Measurements from ENCODE around the gene CTDSPL. TPM values are rescaled to one million over a fixed set of nuclear protein-coding genes. Genes with fewer than 3 reads are reported as not detected.

Gene CTDSPL
- total RNA-seq, 2 donors from 2014 or later = 27.8 to 30.7 TPM

DNA sequence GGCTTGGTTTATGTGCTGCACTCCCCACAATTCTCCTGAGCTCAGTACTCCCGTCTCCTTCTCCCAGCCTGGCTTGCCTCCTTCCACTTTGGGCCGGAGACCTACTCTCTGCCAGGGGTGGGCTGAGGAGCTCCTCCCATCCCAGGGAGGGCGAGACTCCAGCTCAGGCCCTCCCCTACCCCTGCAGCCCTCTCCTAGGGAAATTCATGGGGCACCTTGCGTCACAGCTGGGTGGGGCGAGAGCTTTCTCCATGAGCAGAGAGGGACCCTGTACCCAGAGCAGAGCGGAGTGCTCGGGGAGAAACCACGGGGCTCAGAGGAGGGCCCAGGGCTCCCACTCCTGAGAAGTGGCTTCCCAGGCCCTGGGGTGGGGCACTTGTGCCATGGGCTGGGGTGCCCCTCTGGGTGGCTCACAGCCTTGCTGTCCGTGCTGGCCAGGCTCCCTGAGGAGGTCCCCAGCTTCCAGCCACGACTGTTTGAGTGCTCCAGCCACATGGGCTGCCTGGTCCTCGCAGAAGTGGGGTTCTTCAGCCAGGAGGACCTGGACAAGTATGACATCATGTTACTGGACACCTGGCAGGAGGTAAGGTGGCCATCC, 142.2 kb downstream of the CTDSPL start:
- H3K4me3 Mint-ChIP-seq = no peak overlapping the region

DNA sequence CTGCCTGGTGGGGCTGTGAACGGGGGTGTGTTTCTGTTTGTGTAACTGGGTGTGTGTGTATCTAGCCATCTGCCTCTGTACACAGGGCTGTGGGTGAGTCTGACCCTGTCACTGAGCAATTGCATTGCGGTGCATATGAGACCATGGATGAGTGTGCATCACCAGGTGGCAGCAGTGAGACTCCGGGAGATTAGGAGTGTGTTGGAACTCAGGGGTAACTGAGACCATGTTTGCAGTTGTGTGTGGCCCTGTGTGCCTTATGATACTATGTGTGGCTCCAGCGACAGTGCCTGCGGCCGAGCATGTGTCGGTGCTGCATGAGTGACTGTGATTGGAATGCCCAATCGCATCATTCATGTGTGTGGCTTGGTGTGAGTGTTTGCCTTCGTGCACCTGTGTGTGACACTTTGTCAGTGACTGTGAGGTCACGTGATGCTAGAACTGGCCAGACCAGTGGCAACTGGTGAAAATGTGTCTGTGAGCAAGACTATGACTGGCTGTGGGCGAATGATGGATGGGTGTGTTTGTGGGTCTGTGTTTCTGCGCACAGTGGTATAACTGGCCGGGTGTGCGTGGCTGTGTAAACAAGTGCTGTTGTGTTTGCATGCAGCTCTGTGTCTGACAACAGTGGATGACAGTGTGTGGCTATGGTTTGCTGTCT, 142.9 kb downstream of the CTDSPL start:
- Mint-ChIP-seq H3K27ac (peak overlapping the region; percentile 5), H3K27me3 (ENCODE audit: insufficient read depth) (no peaks in the 10 kb centered on the region), H3K4me1 (peaks cover 8% of the 10 kb centered on the region), H3K9me3 (no peaks in the 10 kb centered on the region), H3K36me3 (ENCODE audit: low read depth) (peaks cover 36% of the 10 kb centered on the region), H3K4me3 (no peak overlapping the region)
- H3K27me3 ChIP-seq (ENCODE audit: control insufficient read depth, insufficient read depth, low read length, poor library complexity, severe bottlenecking) = no peaks in the 10 kb centered on the region
- 82 to 83% methylated on average over 9 to 14 of the region's 14 CpGs for WGBS, 2 experiments (ENCODE audit: insufficient coverage in 1 of 2, insufficient read length in 1 of 2)
- H3K27ac ChIP-seq (ENCODE audit: low read depth, low read length) = no peak overlapping the region
- H3K9me3 ChIP-seq (ENCODE audit: control insufficient read depth, low read length) = no peaks in the 10 kb centered on the region
- peak; percentile 88 for DNase-seq
- no peak overlapping the region for H3K4me3 ChIP-seq (ENCODE audit: low read length)
- H3K4me1 ChIP-seq (ENCODE audit: control insufficient read depth, insufficient read depth, low read length) = no peaks in the 10 kb centered on the region
- no peak overlapping the region for H3K9ac ChIP-seq (ENCODE audit: extremely low read depth, low read length, poor library complexity, severe bottlenecking)
- TF ChIP-seq, protein P1, sequence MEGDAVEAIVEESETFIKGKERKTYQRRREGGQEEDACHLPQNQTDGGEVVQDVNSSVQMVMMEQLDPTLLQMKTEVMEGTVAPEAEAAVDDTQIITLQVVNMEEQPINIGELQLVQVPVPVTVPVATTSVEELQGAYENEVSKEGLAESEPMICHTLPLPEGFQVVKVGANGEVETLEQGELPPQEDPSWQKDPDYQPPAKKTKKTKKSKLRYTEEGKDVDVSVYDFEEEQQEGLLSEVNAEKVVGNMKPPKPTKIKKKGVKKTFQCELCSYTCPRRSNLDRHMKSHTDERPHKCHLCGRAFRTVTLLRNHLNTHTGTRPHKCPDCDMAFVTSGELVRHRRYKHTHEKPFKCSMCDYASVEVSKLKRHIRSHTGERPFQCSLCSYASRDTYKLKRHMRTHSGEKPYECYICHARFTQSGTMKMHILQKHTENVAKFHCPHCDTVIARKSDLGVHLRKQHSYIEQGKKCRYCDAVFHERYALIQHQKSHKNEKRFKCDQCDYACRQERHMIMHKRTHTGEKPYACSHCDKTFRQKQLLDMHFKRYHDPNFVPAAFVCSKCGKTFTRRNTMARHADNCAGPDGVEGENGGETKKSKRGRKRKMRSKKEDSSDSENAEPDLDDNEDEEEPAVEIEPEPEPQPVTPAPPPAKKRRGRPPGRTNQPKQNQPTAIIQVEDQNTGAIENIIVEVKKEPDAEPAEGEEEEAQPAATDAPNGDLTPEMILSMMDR (conservative IDR thresholded peaks at IDR 0.05) = peak; percentile 76
- no peaks in the 10 kb centered on the region for H3K36me3 ChIP-seq (ENCODE audit: control insufficient read depth, insufficient read depth, low read length)

More for the DNA sequence above, 142.2 kb downstream of the CTDSPL start:
- H3K36me3 ChIP-seq (ENCODE audit: control insufficient read depth, insufficient read depth, low read length) = no peaks in the 10 kb centered on the region
- no peaks in the 10 kb centered on the region for H3K4me1 ChIP-seq (ENCODE audit: control insufficient read depth, insufficient read depth, low read length)
- DNase-seq = no peak
- Mint-ChIP-seq H3K27me3 (ENCODE audit: insufficient read depth) (no peaks in the 10 kb centered on the region), H3K9me3 (no peaks in the 10 kb centered on the region), H3K27ac (peak overlapping the region; percentile 5), H3K36me3 (ENCODE audit: low read depth) (peaks cover 37% of the 10 kb centered on the region), H3K4me1 (peaks cover 8% of the 10 kb centered on the region)
- 69 to 80% methylated on average over 4 to 11 of the region's 11 CpGs for WGBS, 2 experiments (ENCODE audit: insufficient coverage in 1 of 2, insufficient read length in 1 of 2)
- no peak overlapping the region for H3K9ac ChIP-seq (ENCODE audit: extremely low read depth, low read length, poor library complexity, severe bottlenecking)
- no peak overlapping the region for H3K27ac ChIP-seq (ENCODE audit: low read depth, low read length)
- no peaks in the 10 kb centered on the region for H3K27me3 ChIP-seq (ENCODE audit: control insufficient read depth, insufficient read depth, low read length, poor library complexity, severe bottlenecking)
- H3K9me3 ChIP-seq (ENCODE audit: control insufficient read depth, low read length) = no peaks in the 10 kb centered on the region
- TF ChIP-seq, protein P1 (conservative IDR thresholded peaks at IDR 0.05) = no peak
- no peak overlapping the region for H3K4me3 ChIP-seq (ENCODE audit: low read length)

DNA sequence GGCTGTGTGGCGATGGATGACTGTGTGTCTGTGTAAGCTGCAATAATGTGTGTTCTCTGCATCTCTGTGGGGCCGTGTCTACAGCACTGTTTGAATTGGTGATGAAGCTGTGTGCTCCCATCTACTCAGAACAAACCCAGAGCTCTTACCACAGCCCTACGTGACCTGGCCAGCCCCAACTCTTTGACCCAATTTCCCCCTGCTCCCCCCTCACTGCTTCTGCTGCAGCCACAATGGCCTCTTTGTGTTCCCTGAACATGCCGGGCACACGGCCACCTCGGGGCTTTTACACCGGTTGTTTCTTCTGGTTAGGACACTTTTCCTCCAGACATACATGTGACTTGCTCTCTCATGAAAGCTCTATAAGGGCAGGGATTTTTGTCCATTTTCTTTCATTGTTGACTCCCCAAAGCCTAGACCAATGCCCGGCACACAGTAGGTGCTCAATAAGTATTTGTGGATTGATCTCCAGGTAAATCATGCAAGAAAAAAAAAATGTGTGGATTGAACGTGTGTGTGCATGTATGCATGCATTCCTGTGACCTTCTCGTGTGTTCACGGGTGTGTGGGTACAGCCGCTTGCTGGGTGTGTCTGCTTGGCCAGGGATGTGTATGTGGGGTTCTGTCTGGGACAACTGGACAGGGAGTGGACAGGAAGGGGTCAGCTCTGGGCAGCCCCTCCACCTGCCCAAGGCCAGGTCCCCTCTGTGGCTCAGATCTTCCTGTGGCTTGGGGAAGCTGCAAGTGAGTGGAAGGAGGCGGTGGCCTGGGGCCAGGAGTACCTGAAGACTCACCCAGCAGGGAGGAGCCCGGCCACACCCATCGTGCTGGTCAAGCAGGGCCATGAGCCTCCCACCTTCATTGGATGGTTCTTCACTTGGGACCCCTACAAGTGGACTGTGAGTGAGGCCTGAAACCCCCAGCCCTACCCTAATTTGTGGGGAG, 143.7 kb downstream of the CTDSPL start:
- Histone ChIP-seq H3K27me3 (ENCODE audit: control insufficient read depth, insufficient read depth, low read length, poor library complexity, severe bottlenecking) (no peaks in the 10 kb centered on the region), H3K9ac (ENCODE audit: extremely low read depth, low read length, poor library complexity, severe bottlenecking) (no peak overlapping the region), H3K36me3 (ENCODE audit: control insufficient read depth, insufficient read depth, low read length) (peaks cover 5% of the 10 kb centered on the region), H3K4me1 (ENCODE audit: control insufficient read depth, insufficient read depth, low read length) (no peaks in the 10 kb centered on the region), H3K9me3 (ENCODE audit: control insufficient read depth, low read length) (no peaks in the 10 kb centered on the region), H3K27ac (ENCODE audit: low read depth, low read length) (no peak overlapping the region), H3K4me3 (ENCODE audit: low read length) (no peak overlapping the region)
- Mint-ChIP-seq H3K27me3 (ENCODE audit: insufficient read depth) (no peaks in the 10 kb centered on the region), H3K36me3 (ENCODE audit: low read depth) (peaks cover 36% of the 10 kb centered on the region), H3K4me1 (peaks cover 8% of the 10 kb centered on the region), H3K9me3 (no peaks in the 10 kb centered on the region), H3K27ac (no peak overlapping the region), H3K4me3 (no peak overlapping the region)
- 92 to 96% methylated on average over 8 to 15 of the region's 15 CpGs for WGBS, 2 experiments (ENCODE audit: insufficient coverage in 1 of 2, insufficient read length in 1 of 2)
- TF ChIP-seq, protein P1 (conservative IDR thresholded peaks at IDR 0.05) = no peak
- no peak for DNase-seq

Measured in endodermal cell (in vitro differentiated cells).